Measurements from ENCODE around the gene ANKRD40. TPM values are rescaled to one million over a fixed set of nuclear protein-coding genes. Genes with fewer than 3 reads are reported as not detected.

ANKRD40 gene
- total and polyA plus RNA-seq, 7 donors: 12.3 to 76.3 (median 51.2) TPM

DNA sequence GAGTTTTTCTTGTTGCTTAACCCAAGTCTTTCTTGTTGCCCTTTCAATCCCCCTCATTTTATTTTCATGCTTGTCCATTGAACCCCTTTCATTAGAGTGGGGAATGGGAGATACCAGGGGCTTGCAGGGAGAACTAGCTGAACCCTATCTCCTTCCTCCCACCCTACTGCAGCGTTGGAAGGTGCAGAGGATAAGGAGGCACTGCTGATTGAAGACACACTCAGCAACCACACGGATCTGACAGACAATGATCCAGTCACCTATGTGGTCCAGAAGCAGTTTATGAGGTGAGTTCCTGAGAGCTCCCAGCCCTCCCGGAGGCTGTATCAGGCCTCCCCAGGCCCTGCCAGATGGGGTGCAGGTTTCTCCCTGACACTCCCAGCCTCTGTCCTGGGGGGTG lies 32.5 kb downstream of the ANKRD40 start:
- intact Hi-C loops (cut with DNase I): no loop called here
- no peaks in the 10 kb centered on the region for H3K9me3 ChIP-seq
- H3K4me3 ChIP-seq: no peak overlapping the region
- no peaks in the 10 kb centered on the region for H3K4me1 ChIP-seq
- no peaks in the 10 kb centered on the region for H3K27me3 ChIP-seq
- TF ChIP-seq CTCF (IDR thresholded peaks at IDR 0.05) (no peak), POLR2A (IDR thresholded peaks at IDR 0.05) (no peak), EP300 (IDR thresholded peaks at IDR 0.05) (no peak), POLR2AphosphoS5 (IDR thresholded peaks at IDR 0.05) (no peak)
- WGBS, 2 donors: 42 to 82% methylated on average over 3 of the region's 3 CpGs
- no peaks in the 10 kb centered on the region for H3K36me3 ChIP-seq
- DNase-seq: no peak
- H3K27ac ChIP-seq: no peak overlapping the region

GRCh38 chr17:50672831-50673551 lies 34.7 kb downstream of the ANKRD40 start:
- peak; percentile 53 for DNase-seq
- 90 to 93% methylated on average over 20 of the region's 20 CpGs for WGBS, 2 donors
- Histone ChIP-seq H3K36me3 (no peaks in the 10 kb centered on the region), H3K4me1 (no peaks in the 10 kb centered on the region), H3K4me3 (no peak overlapping the region), H3K9me3 (no peaks in the 10 kb centered on the region), H3K27me3 (no peaks in the 10 kb centered on the region), H3K27ac (no peak overlapping the region)
- TF ChIP-seq POLR2A (IDR thresholded peaks at IDR 0.05) (no peak), CTCF (IDR thresholded peaks at IDR 0.05) (no peak), EP300 (IDR thresholded peaks at IDR 0.05) (no peak), POLR2AphosphoS5 (IDR thresholded peaks at IDR 0.05) (no peak)
- intact Hi-C loops (cut with DNase I): no loop called here

GRCh38 chr17:50672071-50672470 lies 35.6 kb downstream of the ANKRD40 start:
- DNase-seq: no peak

GRCh38 chr17:50668838-50669581 lies 38.7 kb downstream of the ANKRD40 start:
- Histone ChIP-seq H3K36me3 (no peaks in the 10 kb centered on the region), H3K9me3 (no peaks in the 10 kb centered on the region), H3K4me3 (no peak overlapping the region), H3K27ac (no peak overlapping the region), H3K27me3 (no peaks in the 10 kb centered on the region), H3K4me1 (no peaks in the 10 kb centered on the region)
- no peak for TF ChIP-seq CTCF (IDR thresholded peaks at IDR 0.05)
- no peak for TF ChIP-seq EP300 (IDR thresholded peaks at IDR 0.05)
- no peak for TF ChIP-seq POLR2AphosphoS5 (IDR thresholded peaks at IDR 0.05)
- no peak for TF ChIP-seq POLR2A (IDR thresholded peaks at IDR 0.05)
- 86 to 89% methylated on average over 9 of the region's 9 CpGs for WGBS, 2 donors
- intact Hi-C loops (cut with DNase I): no loop called here
- DNase-seq: no peak

More at GRCh38 chr17:50672071-50672470, 35.6 kb downstream of the ANKRD40 start:
- H3K4me3 ChIP-seq: no peak overlapping the region
- no peaks in the 10 kb centered on the region for H3K9me3 ChIP-seq
- no peak overlapping the region for H3K27ac ChIP-seq
- no peaks in the 10 kb centered on the region for H3K36me3 ChIP-seq
- intact Hi-C loops (cut with DNase I): no loop called here
- 96% methylated on average over 5 of the region's 5 CpGs for WGBS, 2 donors
- TF ChIP-seq POLR2A (IDR thresholded peaks at IDR 0.05) (no peak), CTCF (IDR thresholded peaks at IDR 0.05) (no peak), EP300 (IDR thresholded peaks at IDR 0.05) (no peak), POLR2AphosphoS5 (IDR thresholded peaks at IDR 0.05) (no peak)
- no peaks in the 10 kb centered on the region for H3K27me3 ChIP-seq
- H3K4me1 ChIP-seq: no peaks in the 10 kb centered on the region

Data from sigmoid colon (tissue), 7 donors.